ENCODE measurements around the gene TRABD. TPM values are rescaled to one million over a fixed set of nuclear protein-coding genes. Genes with fewer than 3 reads are reported as not detected.

The TRABD gene
- total RNA-seq, 4 donors from 2014 or later: 22.4 to 71.4 (median 27.1) TPM

- H3K9me3 ChIP-seq: no peaks in the 10 kb centered on the region
- peaks cover 0 to 40% of the 10 kb centered on the region in 2 donors for H3K27me3 ChIP-seq
- no peak overlapping the region for H3K4me3 ChIP-seq
- no peaks in the 10 kb centered on the region for H3K36me3 ChIP-seq
- H3K4me1 ChIP-seq: no peaks in the 10 kb centered on the region
- no peak overlapping the region for H3K27ac ChIP-seq
- no peak for DNase-seq (ENCODE audit: low spot score in 2 of 2)
- WGBS, 2 donors: 75 to 76% methylated on average over 56 to 69 of the region's 98 CpGs
- TF ChIP-seq POLR2A (IDR thresholded peaks at IDR 0.05): no peak
- TF ChIP-seq CTCF (IDR thresholded peaks at IDR 0.05): no peak
- TF ChIP-seq EP300 (IDR thresholded peaks at IDR 0.05): no peak
Measured at GRCh38 chr22:50177537-50178470, 7.9 kb upstream of the TRABD start.

- WGBS, 2 donors: 33 to 49% methylated on average over 3 to 22 of the region's 22 CpGs
- no peak for TF ChIP-seq CTCF (IDR thresholded peaks at IDR 0.05)
- TF ChIP-seq EP300 (IDR thresholded peaks at IDR 0.05): no peak
- no peak for TF ChIP-seq POLR2A (IDR thresholded peaks at IDR 0.05)
- Histone ChIP-seq H3K4me3 (no peak overlapping the region), H3K9me3 (no peaks in the 10 kb centered on the region), H3K27me3 (peaks cover 0 to 40% of the 10 kb centered on the region in 2 donors), H3K27ac (no peak overlapping the region), H3K4me1 (peaks cover 0 to under 1% (median 0%) of the 10 kb centered on the region in 4 donors), H3K36me3 (no peaks in the 10 kb centered on the region)
- DNase-seq (ENCODE audit: low spot score in 2 of 2): no peak
Measured at GRCh38 chr22:50178471-50178864, 7.2 kb upstream of the TRABD start.

- H3K27me3 ChIP-seq: peaks cover 0 to 40% of the 10 kb centered on the region in 2 donors
- no peaks in the 10 kb centered on the region for H3K36me3 ChIP-seq
- no peaks in the 10 kb centered on the region for H3K9me3 ChIP-seq
- H3K4me3 ChIP-seq: no peak overlapping the region
- peaks cover 0 to 8% (median 3%) of the 10 kb centered on the region in 4 donors for H3K4me1 ChIP-seq
- TF ChIP-seq POLR2A (IDR thresholded peaks at IDR 0.05) (no peak), EP300 (IDR thresholded peaks at IDR 0.05) (no peak), CTCF (IDR thresholded peaks at IDR 0.05) (no peak)
- 73 to 79% methylated on average over 40 to 49 of the region's 64 CpGs for WGBS, 2 donors
- DNase-seq (ENCODE audit: low spot score in 2 of 2): no peak
- no peak overlapping the region for H3K27ac ChIP-seq
Measured at GRCh38 chr22:50178871-50179869, 6.5 kb upstream of the TRABD start.

- no peaks in the 10 kb centered on the region for H3K36me3 ChIP-seq
- DNase-seq (ENCODE audit: low spot score in 2 of 2): no peak
- WGBS, 2 donors: 74 to 81% methylated on average over 34 to 39 of the region's 39 CpGs
- no peaks in the 10 kb centered on the region for H3K9me3 ChIP-seq
- H3K27ac ChIP-seq: no peak overlapping the region
- no peak overlapping the region for H3K4me3 ChIP-seq
- H3K27me3 ChIP-seq: peaks cover 0 to 32% of the 10 kb centered on the region in 2 donors
- H3K4me1 ChIP-seq: peaks cover 0 to 17% (median 7%) of the 10 kb centered on the region in 4 donors
- TF ChIP-seq CTCF (IDR thresholded peaks at IDR 0.05) (no peak), POLR2A (IDR thresholded peaks at IDR 0.05) (no peak), EP300 (IDR thresholded peaks at IDR 0.05) (no peak)
Measured at GRCh38 chr22:50179937-50180726, 5.6 kb upstream of the TRABD start.
